GM21515 (cell line): ENCODE data around the gene CXCL17.

ENCODE experiments used
- ATAC-seq: cut with Tn5 transposase; IDR thresholded peaks from one replicate; pipeline ENCODE4 v1.9.1; 2021; ENCODE audit not compliant: unreplicated experiment

The CXCL17 gene

DNA sequence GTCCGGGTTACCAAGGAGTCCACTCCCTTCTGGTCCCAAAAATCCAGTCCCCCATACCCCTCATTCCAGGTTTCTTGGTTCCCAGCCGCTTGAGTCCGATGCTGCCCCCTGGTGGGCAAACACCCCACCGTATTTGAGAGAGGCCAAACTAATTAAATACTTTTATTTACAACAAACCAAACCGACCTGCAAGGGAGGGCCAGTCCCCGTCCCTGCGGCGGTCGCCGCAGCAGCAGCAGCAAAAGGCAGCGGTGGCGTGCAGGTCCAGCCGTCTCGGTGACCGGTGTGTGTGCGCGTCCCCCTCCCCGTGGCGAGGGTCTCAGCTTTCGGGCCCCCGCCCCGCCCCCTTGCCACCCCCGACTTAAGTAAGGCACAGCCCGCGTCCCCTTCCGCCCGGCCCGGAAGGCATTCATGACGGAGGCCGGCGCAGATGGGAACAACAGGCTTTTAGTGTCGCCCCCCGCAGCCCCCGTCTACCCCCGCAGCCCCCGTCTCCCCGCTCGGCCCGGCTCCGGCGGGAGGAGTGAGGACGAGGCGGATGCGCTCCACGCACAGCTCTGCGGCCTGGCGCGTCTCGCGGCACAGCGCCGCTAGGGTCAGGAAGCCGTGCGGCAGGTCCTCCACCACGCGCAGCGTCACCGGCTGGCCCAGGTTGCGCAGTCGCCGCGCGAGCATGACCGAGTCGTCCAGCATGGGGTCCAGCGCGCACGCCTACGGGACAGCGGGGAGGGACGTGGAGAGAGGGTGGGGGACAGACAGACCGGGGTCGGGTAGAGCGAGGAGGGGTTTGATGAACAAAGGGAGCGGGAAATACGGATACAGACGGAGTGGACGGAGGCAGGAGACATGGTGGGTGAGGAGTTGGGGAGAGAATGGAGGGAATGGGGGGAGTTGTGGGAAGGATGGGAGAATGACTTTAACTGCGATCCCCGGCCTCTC lies 41.1 kb downstream of the CXCL17 start:
- no peak for ATAC-seq

DNA sequence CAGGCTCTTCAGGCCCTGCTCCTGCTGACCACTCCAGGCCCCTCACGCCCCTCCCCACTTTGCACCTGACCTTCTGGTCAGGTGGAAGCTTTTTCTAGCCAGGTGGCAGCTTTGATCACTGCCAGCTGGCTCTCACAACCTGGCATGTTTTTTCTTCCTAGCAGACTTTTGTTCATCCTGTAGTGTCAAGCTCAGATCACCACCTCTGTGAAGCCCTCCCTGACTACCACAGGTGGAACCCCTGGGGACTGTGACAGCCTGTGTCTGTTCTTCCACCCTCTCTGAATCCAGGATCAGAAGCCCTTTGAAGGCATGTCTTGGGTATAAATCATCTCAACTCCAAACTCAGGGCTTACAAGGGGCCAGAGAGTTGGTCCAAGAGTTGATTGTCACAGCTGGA lies 42.3 kb downstream of the CXCL17 start:
- ATAC-seq: no peak

DNA sequence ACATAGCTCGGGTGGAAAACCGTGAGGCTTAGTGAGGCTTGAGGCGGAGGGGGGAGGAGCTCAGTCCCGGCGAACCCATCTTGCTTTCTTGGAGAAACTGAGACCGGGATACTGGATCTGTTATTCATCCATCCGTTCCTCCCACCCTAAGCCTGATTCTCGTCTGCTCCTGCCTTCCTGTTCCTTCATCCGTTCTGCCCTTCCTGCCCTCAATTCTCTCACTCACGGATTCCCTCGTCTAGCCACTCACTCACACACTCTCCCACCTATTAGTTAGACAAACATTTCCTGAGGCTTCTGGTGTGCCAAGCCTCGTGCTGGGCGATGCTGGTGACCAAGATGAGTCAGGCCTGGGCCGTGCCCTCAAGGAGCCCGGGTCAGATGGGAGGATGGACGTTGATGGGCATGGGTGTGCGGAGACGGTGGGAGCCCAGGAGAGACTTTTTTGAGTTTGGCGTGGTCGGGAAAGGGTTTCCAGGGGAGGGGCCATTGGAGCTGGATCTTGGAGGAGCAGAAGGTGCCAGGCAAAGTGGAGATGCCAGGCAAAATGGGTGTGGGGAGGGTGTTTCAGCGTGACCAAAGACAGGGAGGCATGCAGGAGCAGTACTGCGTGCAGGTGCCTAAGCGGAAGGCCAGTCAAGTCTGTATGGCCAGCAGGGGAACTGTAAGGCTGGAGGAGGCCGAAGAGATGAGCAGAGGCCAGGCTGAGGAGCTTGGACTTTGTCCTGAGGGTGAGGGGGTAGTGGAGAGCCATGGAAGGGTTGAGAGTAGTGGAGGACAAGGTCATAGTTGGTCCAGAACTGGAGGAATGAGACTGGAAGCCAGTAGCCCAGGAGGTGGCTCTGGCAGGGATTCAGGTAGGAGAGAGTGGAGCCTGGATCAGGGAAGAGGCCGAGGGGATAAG lies 45.2 kb downstream of the CXCL17 start:
- ATAC-seq: no peak

DNA sequence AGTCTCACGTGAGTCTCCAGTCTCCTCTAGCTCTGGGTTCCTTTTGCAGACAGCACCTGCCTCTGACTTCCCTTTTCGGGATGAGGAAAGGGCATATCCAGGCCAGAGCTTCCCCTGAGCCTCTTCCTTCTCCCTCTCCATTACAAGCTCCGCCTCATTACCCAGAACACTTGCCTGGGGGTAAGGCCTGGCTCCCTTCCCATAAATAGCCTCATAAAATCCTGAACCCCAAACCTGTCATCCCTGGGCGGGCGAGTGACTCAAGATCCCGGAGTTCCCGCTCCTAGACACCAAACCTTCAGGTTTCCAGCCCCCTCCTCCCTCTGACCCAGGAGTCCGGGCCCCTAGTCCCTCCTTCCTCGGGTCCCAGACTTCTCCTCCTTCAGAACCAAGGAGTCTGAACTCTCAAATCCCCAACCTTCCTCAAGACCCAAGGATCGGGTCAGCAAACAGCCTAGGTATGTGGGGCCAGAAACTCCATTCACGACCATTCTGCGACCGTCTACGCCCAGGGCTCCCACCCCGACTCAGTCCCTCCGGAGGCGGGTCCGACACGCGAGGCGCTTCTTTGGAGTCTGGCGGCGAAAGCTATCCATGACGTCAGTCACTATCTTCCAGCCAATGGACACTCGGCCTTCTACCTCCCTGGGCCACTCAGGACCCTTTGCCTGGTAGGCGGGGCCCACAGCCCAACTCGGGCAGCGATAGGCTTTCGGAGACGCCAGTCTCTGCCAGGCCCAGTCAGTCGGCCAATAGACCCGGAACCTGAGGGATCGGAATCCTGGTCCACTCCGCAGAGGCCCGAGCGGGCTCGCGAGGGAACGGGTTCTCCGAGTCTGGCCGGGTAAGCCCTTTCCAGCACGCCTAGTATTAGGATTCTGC lies 46.1 kb downstream of the CXCL17 start:
- ATAC-seq: peak; percentile 94

DNA sequence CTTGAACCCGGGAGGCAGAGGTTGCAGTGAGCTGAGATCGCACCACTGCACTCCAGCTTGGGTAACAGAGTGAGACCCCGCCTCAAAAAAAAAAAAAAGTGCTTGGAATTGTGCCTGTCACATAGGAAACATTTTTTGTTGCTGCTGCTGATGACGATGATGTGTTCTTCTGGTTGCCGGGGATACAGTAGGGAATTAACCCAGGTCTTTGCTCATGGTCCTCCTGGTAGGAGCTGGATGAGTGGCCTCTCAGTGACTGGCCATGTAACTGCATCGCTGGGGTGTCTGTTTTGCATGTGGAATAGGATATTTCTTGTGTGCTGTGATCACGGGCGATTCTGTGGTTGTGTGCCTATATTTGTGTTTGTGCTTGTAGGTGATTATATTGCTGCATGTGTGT lies 48.0 kb downstream of the CXCL17 start:
- no peak for ATAC-seq

DNA sequence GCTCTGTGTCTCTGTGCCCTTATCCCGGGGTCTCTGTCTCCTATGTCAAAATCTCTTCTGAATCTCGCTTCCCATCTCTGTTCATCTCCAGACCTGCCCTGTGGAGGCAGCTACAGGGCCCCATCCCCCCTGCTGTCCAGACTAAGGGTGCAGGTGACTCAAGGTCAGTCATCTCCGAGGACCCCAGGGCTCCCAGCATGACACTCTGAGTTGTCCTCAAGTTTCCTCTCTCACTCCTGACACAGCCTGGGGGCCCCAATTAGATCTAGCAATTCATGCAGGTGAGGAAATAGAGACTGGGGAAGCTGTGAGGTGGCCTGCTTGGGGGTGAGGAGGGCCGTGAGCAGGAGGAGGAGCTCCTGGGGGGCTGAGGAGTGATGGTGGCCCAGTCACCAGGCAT lies 50.6 kb downstream of the CXCL17 start:
- no peak for ATAC-seq

DNA sequence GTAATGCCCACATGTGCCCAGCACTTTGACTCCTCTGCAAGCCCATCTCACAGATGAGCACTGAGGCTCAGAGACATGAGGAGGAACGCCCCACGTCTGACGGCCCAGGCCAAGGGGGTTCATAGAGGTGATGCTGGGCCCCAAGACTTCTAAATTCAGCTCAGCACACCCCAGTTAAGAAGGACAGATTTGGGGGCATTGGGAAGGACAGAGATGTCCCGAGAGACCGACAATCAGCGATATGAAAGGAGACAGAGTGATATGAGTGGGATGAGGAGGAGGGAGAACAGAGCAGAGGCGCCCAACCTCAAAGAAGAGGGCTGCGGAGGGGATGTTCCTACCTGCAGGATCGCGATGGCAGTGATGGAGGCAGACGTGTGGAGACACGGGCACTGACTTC lies 52.8 kb downstream of the CXCL17 start, which contains the start of gene CNFN:
Gene CNFN, minus strand, starts transcription at position 399 of the 400 bp plus-strand sequence. CDS start 1,260 bp downstream, outside the sequence.
- no peak for ATAC-seq

DNA sequence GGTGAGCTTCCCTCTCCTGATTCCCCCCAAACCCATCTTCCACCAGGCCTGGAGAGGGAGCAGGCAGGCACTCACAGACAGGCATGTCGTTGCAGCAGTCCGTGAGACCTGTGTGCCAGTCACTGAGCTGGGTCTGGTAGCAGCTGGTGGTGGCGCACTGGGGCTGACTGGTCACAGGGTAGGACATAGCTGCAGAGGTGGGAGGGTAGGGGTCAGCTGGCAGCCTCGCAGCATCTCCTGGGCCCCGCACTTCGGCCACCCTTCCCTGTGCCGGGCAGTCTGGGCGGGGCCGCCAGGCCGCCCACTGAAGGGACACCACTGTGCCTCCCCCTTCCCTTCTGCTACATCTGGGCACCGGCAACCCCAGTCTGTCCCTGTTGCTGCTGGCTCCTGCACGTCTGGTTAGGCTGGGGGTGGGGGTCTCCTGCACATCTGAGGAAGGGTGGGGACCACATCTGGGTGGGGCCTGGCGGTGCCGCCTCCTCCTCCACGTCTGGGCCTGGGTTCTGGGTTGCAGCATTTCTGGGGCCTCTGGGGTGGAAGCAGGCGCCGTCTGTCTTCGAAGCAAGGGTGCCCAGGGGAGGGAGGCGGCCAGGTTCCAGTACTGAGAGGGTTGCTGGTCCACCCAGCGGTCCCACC lies 53.8 kb downstream of the CXCL17 start:
- ATAC-seq: no peak

DNA sequence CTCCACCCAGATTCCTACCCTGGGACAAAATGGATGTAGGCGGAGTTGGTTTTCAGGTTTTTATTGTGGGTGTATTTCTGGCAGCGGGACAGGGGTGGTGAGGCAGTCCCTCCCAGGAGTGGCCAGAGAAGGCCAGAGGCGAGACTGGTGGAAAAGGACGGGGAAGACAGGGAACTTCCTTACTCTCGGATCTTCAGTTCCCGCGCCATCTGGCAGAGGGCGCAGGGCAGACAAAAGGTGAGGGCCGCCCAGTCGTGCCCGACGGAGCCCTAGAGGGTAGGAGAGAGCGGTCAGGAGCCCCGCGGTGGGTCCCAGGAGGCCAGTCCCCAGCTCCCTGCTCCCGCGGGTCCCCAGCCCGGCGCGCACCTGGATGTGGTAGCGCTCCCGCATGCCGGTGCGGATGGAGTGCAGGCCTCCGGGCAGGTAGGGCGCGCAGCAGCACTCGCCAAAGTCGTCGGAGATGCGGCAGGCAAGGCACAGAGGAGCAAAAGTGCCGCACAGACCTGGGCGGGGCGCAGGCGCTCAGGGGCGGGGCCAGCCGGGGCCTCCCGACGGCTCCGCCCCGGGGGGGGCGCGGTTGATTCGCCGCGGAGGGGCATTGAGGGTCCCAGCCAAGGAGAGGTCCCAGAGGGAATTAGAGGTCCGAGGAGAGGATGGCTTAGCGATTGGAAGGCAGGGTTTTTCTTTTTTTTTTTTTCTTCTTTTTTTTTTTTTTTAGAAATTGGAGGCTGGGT lies 55.6 kb downstream of the CXCL17 start:
- ATAC-seq: no peak

DNA sequence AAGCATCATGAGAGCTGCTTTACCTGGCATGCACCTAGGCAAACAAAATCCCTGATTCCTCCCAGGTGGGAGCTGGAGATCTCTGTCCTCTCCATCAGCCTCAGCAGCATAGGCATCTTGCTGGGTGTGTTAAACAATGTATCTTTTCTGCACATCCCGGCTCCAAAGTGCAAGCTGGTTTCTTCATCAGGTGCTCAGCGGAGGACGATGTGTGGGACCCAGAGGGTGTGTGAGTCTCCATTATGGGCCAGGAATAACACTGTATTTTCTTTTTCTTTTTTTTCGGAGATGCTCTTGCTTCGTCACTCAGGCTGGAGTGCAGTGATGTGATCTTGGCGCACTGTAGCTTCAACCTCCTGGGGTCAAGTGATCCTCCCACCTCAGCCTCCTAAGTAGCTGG lies 62.6 kb downstream of the CXCL17 start:
- no peak for ATAC-seq
